AG08395 (cell line): Measurements from ENCODE around the gene SLC22A12.
A peak's percentile ranks its signal among the peaks of the same experiment; 100 is the strongest.

Experiments used
- DNase-seq: peaks from one replicate; pipeline ENCODE4 v3.0.0; 2012; ENCODE audit warnings: mixed read lengths, low spot score

SLC22A12 gene

DNA sequence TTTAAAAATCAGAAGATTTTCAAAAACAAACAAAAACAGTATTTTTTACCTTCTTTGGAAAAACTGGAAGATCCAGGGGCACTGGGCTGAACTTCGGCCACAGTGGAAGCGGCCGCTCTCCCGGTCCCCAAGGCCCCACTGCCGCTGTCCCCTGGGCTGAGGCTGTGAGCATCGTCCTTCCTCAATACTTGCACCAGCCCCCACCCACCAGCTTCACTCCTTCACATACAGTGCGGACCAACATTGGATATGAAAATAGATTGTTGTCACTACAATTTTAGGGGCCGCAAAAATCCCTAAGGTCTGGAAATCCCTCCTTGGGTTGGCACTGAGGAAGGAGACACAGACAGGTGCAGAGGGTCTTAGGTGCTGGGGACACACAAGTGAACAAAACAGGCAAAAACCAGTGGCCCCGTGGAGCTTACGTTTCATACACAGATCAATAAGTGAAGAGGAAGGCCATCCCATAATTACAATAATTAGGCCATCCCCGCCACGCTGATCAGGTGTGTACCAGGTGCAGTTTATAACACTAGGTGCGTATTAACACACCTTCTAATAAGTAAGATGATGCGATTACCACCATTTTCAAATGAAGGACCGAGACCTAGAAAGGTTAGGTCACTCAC, 28.2 kb upstream of the SLC22A12 start:
- DNase-seq: no peak

- no peak for DNase-seq
Measured at GRCh38 chr11:64563966-64564365, 27.1 kb upstream of the SLC22A12 start.

DNA sequence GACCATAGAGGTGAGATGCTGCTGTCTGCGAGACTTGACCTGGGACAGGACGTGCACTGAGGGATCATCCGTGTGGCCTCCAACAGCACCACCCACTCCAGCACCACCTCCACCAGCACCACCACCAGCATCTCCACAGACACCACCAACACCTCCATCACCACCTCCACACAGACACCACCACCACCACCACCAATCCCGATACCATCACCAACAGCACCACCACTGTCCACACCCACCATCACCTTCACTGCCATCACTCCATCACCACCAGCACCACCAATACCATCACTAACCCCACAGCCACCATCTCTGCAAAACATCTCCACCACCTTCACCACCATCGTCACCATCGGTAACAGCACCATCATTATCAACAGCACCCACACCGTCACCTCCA, 26.6 kb upstream of the SLC22A12 start:
- DNase-seq: no peak

GRCh38 chr11:64564947-64565889, 25.8 kb upstream of the SLC22A12 start:
- DNase-seq: no peak

- DNase-seq: peak; percentile 93
Measured at GRCh38 chr11:64566042-64566914, 24.7 kb upstream of the SLC22A12 start.

DNA sequence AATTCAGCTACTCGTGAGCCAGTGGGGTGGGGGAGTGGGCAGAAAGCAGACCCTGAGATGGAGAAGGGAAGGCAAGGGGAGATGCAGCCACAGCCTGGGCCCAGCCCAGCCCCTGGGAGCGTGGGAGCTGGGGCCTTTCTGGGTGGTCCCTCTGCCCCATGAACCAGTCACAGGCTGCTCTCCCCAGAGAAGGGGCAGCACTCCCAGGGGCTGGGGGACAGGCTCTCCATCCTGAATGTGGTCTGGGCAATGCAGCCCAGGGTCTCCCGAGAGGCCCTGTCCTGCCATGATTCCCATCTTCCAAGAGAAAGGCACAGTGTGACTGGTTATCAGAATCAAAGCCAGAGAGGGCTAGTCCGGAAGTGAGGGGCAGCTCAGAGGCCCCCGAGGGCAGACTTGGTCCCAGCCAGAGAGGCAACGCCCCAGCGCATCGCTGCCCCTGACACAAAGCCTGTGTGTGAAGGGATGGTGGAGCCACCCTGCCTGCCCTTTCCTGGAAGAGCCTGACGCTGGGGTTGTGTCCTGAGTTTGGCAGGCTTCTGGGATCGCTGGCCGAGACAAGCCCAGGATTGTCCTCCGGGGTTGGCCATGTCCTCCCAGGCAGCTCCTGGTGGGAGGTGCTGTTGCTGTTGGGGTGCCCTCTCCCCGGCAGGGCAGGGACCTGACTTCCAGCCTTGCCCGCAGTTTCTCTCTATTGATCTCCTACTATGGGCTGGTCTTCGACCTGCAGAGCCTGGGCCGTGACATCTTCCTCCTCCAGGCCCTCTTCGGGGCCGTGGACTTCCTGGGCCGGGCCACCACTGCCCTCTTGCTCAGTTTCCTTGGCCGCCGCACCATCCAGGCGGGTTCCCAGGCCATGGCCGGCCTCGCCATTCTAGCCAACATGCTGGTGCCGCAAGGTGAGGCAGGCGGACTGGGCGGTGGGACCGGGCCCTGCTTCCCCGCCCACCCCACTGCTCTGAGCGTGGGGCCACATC, 23.8 kb upstream of the SLC22A12 start:
- DNase-seq: no peak

GRCh38 chr11:64568041-64568571, 22.9 kb upstream of the SLC22A12 start:
- DNase-seq: no peak

GRCh38 chr11:64568584-64569140, 22.4 kb upstream of the SLC22A12 start:
- DNase-seq: no peak

DNA sequence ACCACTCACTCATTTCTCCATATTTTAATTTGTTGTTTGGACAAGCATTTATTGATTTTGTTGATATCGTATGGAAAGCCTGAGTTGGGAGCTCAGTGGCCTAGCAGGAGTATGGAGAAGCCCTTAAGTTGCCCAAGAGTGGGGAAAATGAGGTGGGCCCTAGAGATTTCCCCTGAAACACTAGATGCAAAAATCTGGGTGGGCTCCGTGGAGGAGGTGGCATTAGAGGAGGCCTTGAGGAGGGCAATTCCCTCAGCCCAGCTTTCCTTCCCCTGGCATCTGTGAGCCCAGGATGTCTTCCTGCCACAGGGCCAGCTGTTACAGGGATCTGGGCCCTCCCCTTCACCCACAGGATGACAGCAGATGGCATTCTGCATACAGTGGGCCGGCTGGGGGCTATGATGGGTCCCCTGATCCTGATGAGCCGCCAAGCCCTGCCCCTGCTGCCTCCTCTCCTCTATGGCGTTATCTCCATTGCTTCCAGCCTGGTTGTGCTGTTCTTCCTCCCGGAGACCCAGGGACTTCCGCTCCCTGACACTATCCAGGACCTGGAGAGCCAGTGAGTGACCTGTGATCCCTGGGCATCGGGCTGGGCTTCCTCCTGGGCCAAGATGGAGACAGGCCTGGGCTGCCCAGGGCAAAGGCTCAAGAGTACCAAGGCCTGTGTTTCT, 21.6 kb upstream of the SLC22A12 start:
- no peak for DNase-seq

DNA sequence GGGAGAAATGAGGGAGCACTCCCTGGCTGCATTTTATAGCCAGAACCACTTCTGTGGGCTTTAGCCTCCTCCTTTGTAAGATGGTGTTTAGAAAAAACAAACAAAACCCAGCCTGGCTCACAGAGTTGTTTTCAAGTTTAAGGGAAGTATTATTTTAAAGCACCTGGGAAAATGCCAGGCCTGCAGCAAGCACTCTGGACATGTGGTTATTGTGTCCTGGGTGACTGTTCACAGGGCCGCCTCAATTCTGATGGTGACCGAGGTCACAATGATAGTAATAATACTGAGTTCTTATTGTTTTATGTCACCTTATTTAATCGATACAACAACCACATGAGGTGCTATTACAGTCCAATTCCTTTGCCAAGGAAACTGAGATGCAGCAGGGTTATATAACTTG, 20.7 kb upstream of the SLC22A12 start:
- DNase-seq: no peak

GRCh38 chr11:64571050-64571409, 20.0 kb upstream of the SLC22A12 start:
- no peak for DNase-seq

- DNase-seq: peak; percentile 31
Measured at GRCh38 chr11:64571410-64572091, 19.5 kb upstream of the SLC22A12 start.

- no peak for DNase-seq
Measured at GRCh38 chr11:64572143-64572542, 18.9 kb upstream of the SLC22A12 start.

DNA sequence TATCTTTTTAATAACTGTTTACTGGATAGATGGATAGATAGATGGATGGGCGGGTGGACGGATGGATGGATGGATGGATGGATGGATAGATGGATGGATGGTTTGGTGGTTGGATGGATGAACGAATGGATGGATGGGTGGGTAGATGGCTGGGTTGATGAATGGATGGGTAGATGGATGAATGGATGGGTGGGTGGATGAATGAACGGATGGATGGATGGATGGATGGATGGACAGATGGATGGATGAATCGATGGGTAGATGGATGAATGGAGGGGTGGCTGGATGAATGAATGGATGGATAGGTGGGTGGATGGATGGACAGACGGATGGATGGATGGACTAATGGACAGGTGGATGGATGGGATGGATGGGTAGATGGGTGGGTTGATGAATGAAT, 13.8 kb upstream of the SLC22A12 start:
- no peak for DNase-seq

DNA sequence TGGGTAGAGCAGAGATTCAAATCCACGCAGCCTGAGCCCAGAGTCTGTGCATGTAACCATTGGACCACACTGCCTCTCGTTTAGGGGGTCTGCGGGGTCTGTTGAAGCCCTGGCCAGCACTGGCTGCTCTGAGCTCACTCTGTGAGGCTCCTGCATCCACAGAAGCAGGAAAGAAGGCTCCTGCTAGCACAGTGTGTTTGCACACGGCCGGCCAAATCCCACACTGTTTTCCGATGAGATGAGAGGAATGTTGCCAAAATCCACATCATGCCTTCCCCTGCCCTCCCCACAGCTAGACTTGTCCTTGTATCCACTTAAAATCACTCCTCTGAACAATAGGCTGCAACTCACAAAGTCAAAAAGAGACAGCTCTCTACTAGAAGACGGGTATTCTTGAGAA, 10.6 kb upstream of the SLC22A12 start:
- DNase-seq: no peak

DNA sequence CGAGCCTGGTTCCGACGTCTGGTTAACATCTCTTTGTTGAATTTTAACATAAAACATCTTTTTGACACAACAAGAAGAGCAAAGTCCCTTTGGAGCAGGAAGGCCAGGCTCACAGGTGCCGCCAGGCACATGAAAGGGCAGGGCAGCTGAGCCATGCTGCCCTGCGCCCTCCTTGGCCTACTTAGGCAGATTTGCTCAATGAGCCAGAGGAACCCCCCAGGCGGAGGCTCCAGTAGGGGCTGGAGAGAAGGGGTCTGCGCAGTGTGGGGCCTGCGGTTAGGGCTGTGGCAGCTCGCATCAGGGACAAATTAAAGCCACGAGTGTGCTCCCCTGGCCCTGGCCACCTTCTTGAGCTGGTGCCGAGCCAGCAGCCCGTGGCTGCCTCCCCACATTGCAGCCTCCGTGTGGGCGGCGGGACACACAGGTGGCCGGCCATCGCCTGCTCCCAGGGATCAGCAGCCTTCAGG, 9.9 kb upstream of the SLC22A12 start:
- DNase-seq: no peak

- no peak for DNase-seq
Measured at GRCh38 chr11:64582885-64583284, 8.1 kb upstream of the SLC22A12 start.

DNA sequence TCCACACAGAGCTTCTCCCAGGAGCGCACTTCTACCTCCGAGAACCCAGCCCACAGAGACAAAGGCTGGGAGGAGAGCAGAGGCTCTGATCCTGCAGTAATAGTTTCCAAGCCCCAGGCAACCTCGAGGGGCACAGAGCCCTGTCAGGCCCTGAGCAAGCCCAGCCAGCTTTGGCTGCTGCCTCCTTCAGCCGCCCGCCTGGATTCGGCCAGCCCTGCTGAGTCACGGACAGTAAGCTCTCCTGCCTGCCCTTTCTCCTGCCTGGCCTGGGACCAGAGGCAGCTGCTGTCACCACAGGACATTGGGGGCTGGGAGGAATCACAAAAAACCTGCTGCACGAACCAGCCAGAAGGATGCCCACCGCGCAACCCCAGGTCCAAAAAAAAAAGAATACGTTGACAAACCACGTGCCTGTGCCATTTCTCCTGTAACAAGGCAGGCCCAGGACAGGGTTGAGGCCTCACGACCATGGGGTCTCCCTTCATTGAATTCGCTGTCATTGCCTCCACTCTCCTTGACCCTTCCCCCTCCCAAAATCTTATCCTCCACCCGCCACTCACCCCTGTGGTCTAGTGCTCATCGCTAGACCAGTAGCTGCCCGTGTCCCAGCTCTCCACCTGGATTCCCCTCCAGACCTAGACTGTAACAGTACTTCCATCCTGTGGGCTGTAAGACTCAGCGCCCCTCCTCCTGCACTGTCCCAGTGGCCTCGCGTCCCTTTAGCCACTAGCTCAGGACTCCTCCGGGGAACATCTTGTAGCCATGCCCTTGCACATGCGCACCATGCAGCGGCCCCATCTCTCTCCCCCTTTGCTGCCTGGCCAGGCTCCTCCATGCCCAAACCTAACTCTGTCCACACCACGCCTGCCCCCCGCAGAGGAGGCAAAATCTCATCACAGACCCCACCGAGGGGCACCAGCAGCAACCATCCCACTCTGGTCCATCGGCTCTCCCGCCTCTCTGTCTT, 7.4 kb upstream of the SLC22A12 start:
- peak; percentile 44 for DNase-seq
